ENCODE measurements around the gene GCNT2. TPM values are rescaled to one million over a fixed set of nuclear protein-coding genes. Genes with fewer than 3 reads are reported as not detected.

The GCNT2 gene
- total RNA-seq, result 4.4 and 5.2 TPM in 2 replicates

GRCh38 chr6:10521104-10521808 lies at the start of gene GCNT2:
Gene GCNT2 (plus strand): TSS chr6:10521351. CDS start chr6:10528912, 7,561 bp downstream.

Other genes with a start within 250 kb of the GCNT2 start
- gene TFAP2A, start 106.3 kb upstream of the GCNT2 start, total RNA-seq, result 0.16 and 1.3 TPM in 2 replicates
- gene C6orf52, start 173.3 kb downstream of the GCNT2 start, total RNA-seq, result 1.6 TPM in 1 of 2 replicates, not detected in the other
- 7.0 and 17.1 TPM in 2 replicates for gene PAK1IP1, start 173.6 kb downstream of the GCNT2 start, total RNA-seq
- 104 and 138 TPM in 2 replicates for gene TMEM14C, start 201.7 kb downstream of the GCNT2 start, total RNA-seq
- 48.9 and 72.8 TPM in 2 replicates for gene TMEM14B, start 226.5 kb downstream of the GCNT2 start, total RNA-seq